ENCODE results near the gene KLF15. TPM values are rescaled to one million over a fixed set of nuclear protein-coding genes. Genes with fewer than 3 reads are reported as not detected.
"Not testable (repeated sequence)": the region's sequence is repeated elsewhere in the genome, so short reads cannot be mapped to it uniquely, and the experiment has no call there.

The KLF15 gene
- total RNA-seq, 4 donors from 2014 or later = 20.6 to 49.2 (median 27.5) TPM

- Histone ChIP-seq H3K27me3 (no peaks in the 10 kb centered on the region), H3K9me3 (no peaks in the 10 kb centered on the region), H3K4me1 (no peaks in the 10 kb centered on the region), H3K27ac (no peak overlapping the region), H3K4me3 (replicated peaks in 1 of 3) (no peak overlapping the region), H3K36me3 (no peaks in the 10 kb centered on the region)
- WGBS, 2 donors = 73 to 76% methylated on average over 11 of the region's 11 CpGs
- TF ChIP-seq CTCF (IDR thresholded peaks at IDR 0.05) (no peak), POLR2A (IDR thresholded peaks at IDR 0.05) (no peak)
- no peak for DNase-seq
- intact Hi-C loops (cut with DNase I) = no loop called here
These were observed 19.1 kb downstream of the KLF15 start for GRCh38 chr3:126337980-126338651.

DNA sequence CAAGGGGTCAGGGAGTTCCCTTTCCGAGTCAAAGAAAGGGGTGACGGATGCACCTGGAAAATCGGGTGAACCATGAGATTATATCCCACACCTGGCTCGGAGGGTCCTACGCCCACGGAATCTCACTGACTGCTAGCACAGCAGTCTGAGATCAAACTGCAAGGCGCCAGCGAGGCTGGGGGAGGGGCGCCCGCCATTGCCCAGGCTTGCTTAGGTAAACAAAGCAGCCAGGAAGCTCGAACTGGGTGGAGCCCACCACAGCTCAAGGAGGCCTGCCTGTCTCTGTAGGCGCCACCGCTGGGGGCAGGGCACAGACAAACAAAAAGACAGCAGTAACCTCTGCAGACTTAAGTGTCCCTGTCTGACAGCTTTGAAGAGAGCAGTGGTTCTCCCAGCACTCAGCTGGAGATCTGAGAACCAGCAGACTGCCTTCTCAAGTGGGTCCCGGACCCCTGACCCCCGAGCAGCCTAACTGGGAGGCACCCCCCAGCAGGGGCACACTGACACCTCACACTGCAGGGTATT lies 25.3 kb downstream of the KLF15 start:
- H3K4me3 ChIP-seq (replicated peaks in 1 of 3); H3K27ac ChIP-seq; H3K4me1 ChIP-seq; DNase-seq; H3K9me3 ChIP-seq; H3K36me3 ChIP-seq; H3K27me3 ChIP-seq; intact Hi-C loops (cut with DNase I): not testable (repeated sequence)
- WGBS, 2 donors = 56 to 67% methylated on average over 6 to 11 of the region's 15 CpGs

DNA sequence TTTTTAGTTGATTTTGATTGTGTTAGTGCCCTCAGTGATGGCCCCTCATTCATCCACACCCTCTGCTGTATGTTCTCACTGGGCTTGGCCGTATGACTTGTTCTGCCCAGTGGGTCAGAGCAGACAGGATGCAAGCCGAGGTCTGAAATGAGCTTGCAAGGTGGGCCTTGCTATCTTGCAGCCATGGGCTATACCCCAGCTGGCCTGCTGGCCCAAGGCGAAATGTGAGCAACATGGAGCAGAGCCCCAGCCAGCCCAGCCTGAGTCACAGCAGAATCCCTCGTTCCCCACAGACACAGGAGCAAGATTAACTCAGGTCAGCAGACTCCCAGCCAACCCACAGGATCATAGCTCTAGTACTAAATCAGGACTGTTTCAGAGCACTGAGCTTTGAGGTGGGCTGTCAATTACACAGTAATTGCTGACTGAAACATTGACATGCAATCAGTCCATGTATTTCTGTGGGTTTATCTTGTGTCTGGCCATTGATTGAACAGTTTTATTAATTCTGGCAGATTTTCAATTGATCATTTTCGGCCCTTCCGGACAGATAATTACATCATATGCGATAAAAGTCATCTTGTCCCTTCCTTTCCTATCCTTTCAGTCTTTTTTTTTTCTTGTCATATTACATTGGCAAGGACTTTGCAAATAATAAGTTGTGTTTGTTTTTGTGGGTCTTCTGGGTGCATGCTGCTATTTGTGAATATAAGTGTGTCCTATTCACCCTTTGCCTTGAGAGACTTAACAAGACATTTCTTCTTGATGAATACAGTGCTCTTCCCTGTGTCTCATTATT lies 27.1 kb downstream of the KLF15 start:
- Histone ChIP-seq H3K36me3 (no peaks in the 10 kb centered on the region), H3K27ac (no peak overlapping the region), H3K9me3 (no peaks in the 10 kb centered on the region), H3K4me3 (replicated peaks in 1 of 3) (no peak overlapping the region), H3K4me1 (no peaks in the 10 kb centered on the region), H3K27me3 (no peaks in the 10 kb centered on the region)
- TF ChIP-seq CTCF (IDR thresholded peaks at IDR 0.05) = no peak
- TF ChIP-seq POLR2A (IDR thresholded peaks at IDR 0.05) = no peak
- DNase-seq = no peak
- intact Hi-C loops (cut with DNase I) = no loop called here
- 80 to 88% methylated on average over 7 of the region's 7 CpGs for WGBS, 2 donors

- no peaks in the 10 kb centered on the region for H3K9me3 ChIP-seq
- no peak for TF ChIP-seq CTCF (IDR thresholded peaks at IDR 0.05)
- no peak for TF ChIP-seq POLR2A (IDR thresholded peaks at IDR 0.05)
- no peaks in the 10 kb centered on the region for H3K27me3 ChIP-seq
- no peaks in the 10 kb centered on the region for H3K36me3 ChIP-seq
- no peak overlapping the region for H3K27ac ChIP-seq
- intact Hi-C loops (cut with DNase I) = no loop called here
- H3K4me1 ChIP-seq = no peaks in the 10 kb centered on the region
- no peak overlapping the region for H3K4me3 ChIP-seq (replicated peaks in 1 of 3)
- 88 to 89% methylated on average over 4 of the region's 4 CpGs for WGBS, 2 donors
- DNase-seq = no peak
These were observed 30.6 kb downstream of the KLF15 start for GRCh38 chr3:126326629-126327028.

GRCh38 chr3:126322181-126322967 lies 34.8 kb downstream of the KLF15 start:
- DNase-seq = no peak

More at GRCh38 chr3:126322181-126322967, 34.8 kb downstream of the KLF15 start:
- Histone ChIP-seq H3K9me3 (no peaks in the 10 kb centered on the region), H3K36me3 (no peaks in the 10 kb centered on the region), H3K27ac (no peak overlapping the region), H3K4me3 (replicated peaks in 1 of 3) (no peak overlapping the region), H3K4me1 (no peaks in the 10 kb centered on the region), H3K27me3 (no peaks in the 10 kb centered on the region)
- WGBS, 2 donors = 70 to 75% methylated on average over 9 of the region's 9 CpGs
- TF ChIP-seq CTCF (IDR thresholded peaks at IDR 0.05) (no peak), POLR2A (IDR thresholded peaks at IDR 0.05) (no peak)
- intact Hi-C loops (cut with DNase I) = no loop called here

Data from thyroid gland (tissue), 4 donors.